Sigmoid colon (tissue), 7 donors: ENCODE data around the gene DYSF. TPM values are rescaled to one million over a fixed set of nuclear protein-coding genes. Genes with fewer than 3 reads are reported as not detected.

ENCODE experiments used
- DNase-seq: peaks from one replicate; pipeline ENCODE4 v3.0.0-alpha.2; 2019
- H3K27ac ChIP-seq, 4 donors: fragments of 200-600 bp; sonication (generic); one replicate each; pipeline ENCODE4 v1.5.1; 2016 to 2019; ENCODE audit warnings: mild to moderate bottlenecking in 1 of 4
- H3K27me3 ChIP-seq, 3 donors: fragments of 200-600 bp; sonication (generic); one replicate each; pipeline ENCODE4 v1.5.1; 2019; ENCODE audit warnings: mild to moderate bottlenecking in 1 of 3
- H3K36me3 ChIP-seq, 4 donors: fragments of 200-600 bp; sonication (generic); one replicate each; pipeline ENCODE4 v1.5.1; 2016 to 2019
- H3K4me1 ChIP-seq, 4 donors: fragments of 200-600 bp; sonication (generic); one replicate each; pipeline ENCODE4 v1.5.1; 2017 to 2019
- H3K4me3 ChIP-seq, 4 donors: fragments of 200-600 bp; sonication (generic); one replicate each; pipeline ENCODE4 v1.5.1; 2017 to 2019; ENCODE audit warnings: mild to moderate bottlenecking in 2 of 4, moderate library complexity in 1 of 4
- H3K9me3 ChIP-seq, 4 donors: fragments of 200-600 bp in 3 of 4; sonication (generic) in 3 of 4; one replicate each; pipeline versions ENCODE4 v1.5.1 to v1.6.1; 2013 to 2019
- EP300 ChIP-seq, 4 donors: sonication (generic); formaldehyde crosslinking; IDR thresholded peaks; one replicate each; pipeline ENCODE4 v1.6.1; 2017; ENCODE audit warnings: antibody characterized with exemption in 4 of 4
- POLR2A ChIP-seq, 2 donors: fragments of 450-650 bp; IDR thresholded peaks; one replicate each; pipeline ENCODE4 v1.6.1; 2016; ENCODE audit warnings: antibody characterized with exemption in 2 of 2, mild to moderate bottlenecking in 2 of 2, moderate library complexity in 2 of 2
- POLR2AphosphoS5 ChIP-seq, 4 donors: sonication (generic); formaldehyde crosslinking; IDR thresholded peaks; one replicate each; pipeline ENCODE4 v1.6.1; 2017; ENCODE audit warnings: antibody characterized with exemption in 4 of 4
- WGBS, 2 donors: extraction: QIAGEN DNeasy Blood & Tissue Kit; methylation state at CpG; one replicate each; pipeline ENCODE4 v1.1.7; 2013; 5-methylcytosine and 5-hydroxymethylcytosine counted together
- intact Hi-C: fragments of 100-400 bp; cut with DNase I; formaldehyde crosslinking; loops from one replicate; pipeline ENCODE4 v1.15.1; 2023
- polyA plus RNA-seq, 3 donors: library from polyadenylated mRNA; stranded (reverse); fragments of 200-250 nt; gene quantifications; one replicate each; pipeline ENCODE4 v1.2.3, GENCODE V29; 2013
- total RNA-seq, 4 donors: library from RNA; depleted of rRNA; stranded (reverse); fragments of >200 nt; gene quantifications; one replicate each; pipeline ENCODE4 v1.1.0, GENCODE V29; 2016
- TF ChIP-seq, protein P1 (sequence below), 4 experiments: fragments of 450-650 bp in 3 of 4; fragments of 200-600 bp in 1 of 4; IDR thresholded peaks; one replicate each; pipeline ENCODE4 v1.5.1; 2016 to 2019; ENCODE audit warnings: antibody characterized with exemption in 4 of 4, mild to moderate bottlenecking in 3 of 4, moderate library complexity in 2 of 4
- donor health status: healthy with polysubstance abuse.
- donor health status: Bipolar disorder and iron deficiency.
- donor health status: healthy.

Gene DYSF
- total and polyA plus RNA-seq, 7 donors: 1.6 to 49.6 (median 12.5) TPM

- peaks cover 0 to 18% (median 4%) of the 10 kb centered on the region in 4 donors for H3K36me3 ChIP-seq
Observed at GRCh38 chr2:71599038-71599437, 145.7 kb downstream of the DYSF start.

GRCh38 chr2:71599646-71600236 lies 146.4 kb downstream of the DYSF start:
- Histone ChIP-seq H3K4me3 (no peak overlapping the region), H3K4me1 (no peaks in the 10 kb centered on the region), H3K9me3 (no peaks in the 10 kb centered on the region), H3K27ac (no peak overlapping the region), H3K36me3 (peaks cover 0 to 11% (median 4%) of the 10 kb centered on the region in 4 donors), H3K27me3 (no peaks in the 10 kb centered on the region)
- DNase-seq: no peak
- TF ChIP-seq POLR2AphosphoS5 (IDR thresholded peaks at IDR 0.05) (no peak), POLR2A (IDR thresholded peaks at IDR 0.05) (no peak), EP300 (IDR thresholded peaks at IDR 0.05) (no peak)
- TF ChIP-seq, protein P1, sequence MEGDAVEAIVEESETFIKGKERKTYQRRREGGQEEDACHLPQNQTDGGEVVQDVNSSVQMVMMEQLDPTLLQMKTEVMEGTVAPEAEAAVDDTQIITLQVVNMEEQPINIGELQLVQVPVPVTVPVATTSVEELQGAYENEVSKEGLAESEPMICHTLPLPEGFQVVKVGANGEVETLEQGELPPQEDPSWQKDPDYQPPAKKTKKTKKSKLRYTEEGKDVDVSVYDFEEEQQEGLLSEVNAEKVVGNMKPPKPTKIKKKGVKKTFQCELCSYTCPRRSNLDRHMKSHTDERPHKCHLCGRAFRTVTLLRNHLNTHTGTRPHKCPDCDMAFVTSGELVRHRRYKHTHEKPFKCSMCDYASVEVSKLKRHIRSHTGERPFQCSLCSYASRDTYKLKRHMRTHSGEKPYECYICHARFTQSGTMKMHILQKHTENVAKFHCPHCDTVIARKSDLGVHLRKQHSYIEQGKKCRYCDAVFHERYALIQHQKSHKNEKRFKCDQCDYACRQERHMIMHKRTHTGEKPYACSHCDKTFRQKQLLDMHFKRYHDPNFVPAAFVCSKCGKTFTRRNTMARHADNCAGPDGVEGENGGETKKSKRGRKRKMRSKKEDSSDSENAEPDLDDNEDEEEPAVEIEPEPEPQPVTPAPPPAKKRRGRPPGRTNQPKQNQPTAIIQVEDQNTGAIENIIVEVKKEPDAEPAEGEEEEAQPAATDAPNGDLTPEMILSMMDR (IDR thresholded peaks at IDR 0.05): no peak
- intact Hi-C loops: no loop called here
- WGBS, 2 donors: 91 to 94% methylated on average over 13 of the region's 13 CpGs

More at GRCh38 chr2:71599038-71599437, 145.7 kb downstream of the DYSF start:
- Histone ChIP-seq H3K27me3 (no peaks in the 10 kb centered on the region), H3K27ac (no peak overlapping the region), H3K4me3 (no peak overlapping the region), H3K9me3 (no peaks in the 10 kb centered on the region), H3K4me1 (no peaks in the 10 kb centered on the region)
- no peak for TF ChIP-seq POLR2A (IDR thresholded peaks at IDR 0.05)
- no peak for TF ChIP-seq EP300 (IDR thresholded peaks at IDR 0.05)
- TF ChIP-seq, protein P1 (IDR thresholded peaks at IDR 0.05): no peak
- no peak for TF ChIP-seq POLR2AphosphoS5 (IDR thresholded peaks at IDR 0.05)
- WGBS, 2 donors: 76 to 85% methylated on average over 8 of the region's 8 CpGs
- no peak for DNase-seq
- intact Hi-C loops: no loop called here

GRCh38 chr2:71600555-71600954 lies 147.2 kb downstream of the DYSF start:
- no peaks in the 10 kb centered on the region for H3K4me1 ChIP-seq
- H3K27ac ChIP-seq: no peak overlapping the region
- H3K27me3 ChIP-seq: no peaks in the 10 kb centered on the region
- H3K4me3 ChIP-seq: no peak overlapping the region
- peaks cover 0 to 10% (median 4%) of the 10 kb centered on the region in 4 donors for H3K36me3 ChIP-seq
- 93 to 94% methylated on average over 9 of the region's 9 CpGs for WGBS, 2 donors
- no peak for TF ChIP-seq POLR2A (IDR thresholded peaks at IDR 0.05)
- TF ChIP-seq, protein P1 (IDR thresholded peaks at IDR 0.05): no peak
- no peak for TF ChIP-seq EP300 (IDR thresholded peaks at IDR 0.05)
- no peak for TF ChIP-seq POLR2AphosphoS5 (IDR thresholded peaks at IDR 0.05)
- intact Hi-C loops: no loop called here
- no peaks in the 10 kb centered on the region for H3K9me3 ChIP-seq
- no peak for DNase-seq

GRCh38 chr2:71601136-71602114 lies 148.1 kb downstream of the DYSF start:
- Histone ChIP-seq H3K4me3 (no peak overlapping the region), H3K36me3 (peaks cover 0 to 10% (median 4%) of the 10 kb centered on the region in 4 donors), H3K27me3 (no peaks in the 10 kb centered on the region), H3K9me3 (no peaks in the 10 kb centered on the region), H3K27ac (no peak overlapping the region), H3K4me1 (no peaks in the 10 kb centered on the region)
- intact Hi-C loops: no loop called here
- DNase-seq: peak; percentile 61
- TF ChIP-seq POLR2AphosphoS5 (IDR thresholded peaks at IDR 0.05) (no peak), POLR2A (IDR thresholded peaks at IDR 0.05) (no peak), EP300 (IDR thresholded peaks at IDR 0.05) (no peak)
- TF ChIP-seq, protein P1 (IDR thresholded peaks at IDR 0.05): no peak
- 80 to 83% methylated on average over 11 of the region's 11 CpGs for WGBS, 2 donors
